GM12878 (cell line): Measurements from ENCODE around the gene COPE. TPM values are rescaled to one million over a fixed set of nuclear protein-coding genes. Genes with fewer than 3 reads are reported as not detected.
A peak's percentile ranks its signal among the peaks of the same experiment; 100 is the strongest.

ENCODE experiments used
- ATAC-seq: fragments of 200-7000 bp; cut with Tn5 transposase; 3 replicates; pipeline ENCODE4 v1.9.1; 2020; ENCODE audit warnings: mild to moderate bottlenecking, moderate library complexity
- BruUV-seq: library from RNA; stranded (reverse); fragments of 400-500 nt; replicated peaks from 2 replicates; lab custom pipeline; 2021; lab: Mats Ljungman, UMichigan
- CTCF ChIA-PET: fragments of 300-600 bp; sonication (Branson Sonifier 250); formaldehyde crosslinking; extraction: SDS; loops from one replicate; lab custom pipeline; 2021; ENCODE audit warnings: inconsistent platforms; lab: Yijun Ruan, JAX
- POLR2A ChIA-PET: fragments of 350-600 bp; formaldehyde crosslinking; extraction: SDS; loops from one replicate; lab custom pipeline; 2021; ENCODE audit warnings: inconsistent platforms; lab: Charles Lee
- RAD21 ChIA-PET: fragments of 300-600 bp; sonication (Branson Sonifier 250); formaldehyde crosslinking; loops from one replicate; lab custom pipeline; 2023; ENCODE audit warnings: antibody characterized with exemption; ENCODE audit not compliant: unreplicated experiment; lab: Charles Lee
- SMC1A ChIA-PET: fragments of 300-600 bp; sonication (Branson Sonifier 250); formaldehyde crosslinking; loops from one replicate; lab custom pipeline; 2023; ENCODE audit not compliant: unreplicated experiment, uncharacterized antibody; lab: Charles Lee
- DNase-seq: peaks from one replicate; pipeline ENCODE4 v3.0.0-alpha.2; 2011; ENCODE audit warnings: low read depth, low spot score
- FAIRE-seq: peaks from 3 replicates; lab custom pipeline; 2011; peaks lifted over from hg19 to GRCh38; lab: Jason Lieb, UNC
- H2AFZ ChIP-seq: 2 replicates; pipeline ENCODE4 v1.6.0; 2011; ENCODE audit warnings: low read depth, low read length, control low read depth; ENCODE audit not compliant: control insufficient read depth
- H3K27ac ChIP-seq: 2 replicates; pipeline ENCODE4 v1.5.1; 2011; ENCODE audit warnings: control low read depth; ENCODE audit not compliant: control insufficient read depth, insufficient read depth
- H3K27me3 ChIP-seq, 2 experiments: replicated peaks in 1 of 2; 2 replicates each; pipeline versions ENCODE4 v1.6.0 to v1.6.1; 2011; ENCODE audit warnings: low read length in 1 of 2; ENCODE audit not compliant: control insufficient read depth in 2 of 2, insufficient read depth in 2 of 2
- H3K36me3 ChIP-seq, 2 experiments: 2 replicates each; pipeline ENCODE4 v1.5.1; 2011; ENCODE audit warnings: low read length in 1 of 2; ENCODE audit not compliant: control insufficient read depth in 2 of 2, insufficient read depth in 2 of 2
- H3K4me1 ChIP-seq: 2 replicates; pipeline ENCODE4 v1.6.1; 2011; ENCODE audit warnings: mild to moderate bottlenecking, low read length, moderate library complexity, mixed read lengths; ENCODE audit not compliant: control insufficient read depth, insufficient read depth
- H3K4me2 ChIP-seq: 2 replicates; pipeline ENCODE4 v1.6.0; 2011; ENCODE audit warnings: control low read depth; ENCODE audit not compliant: control insufficient read depth, insufficient read depth
- H3K4me3 ChIP-seq: fragments of 200-600 bp; sonication (generic); 2 replicates; pipeline ENCODE4 v1.5.1; 2016
- H3K79me2 ChIP-seq: 2 replicates; pipeline ENCODE4 v1.6.0; 2011; ENCODE audit warnings: low read length; ENCODE audit not compliant: control insufficient read depth, insufficient read depth
- H3K9ac ChIP-seq: 2 replicates; pipeline ENCODE4 v1.8.0; 2011; ENCODE audit warnings: low read length, control low read depth, mixed read lengths; ENCODE audit not compliant: control insufficient read depth, insufficient read depth
- H3K9me3 ChIP-seq: replicated peaks from 3 replicates; pipeline ENCODE4 v1.5.1; 2011; ENCODE audit warnings: mild to moderate bottlenecking, low read length; ENCODE audit not compliant: control insufficient read depth, insufficient read depth
- H4K20me1 ChIP-seq: 2 replicates; pipeline ENCODE4 v1.6.0; 2011; ENCODE audit not compliant: control insufficient read depth, insufficient read depth
- MEF2A ChIP-seq: IDR thresholded peaks from 2 replicates; pipeline ENCODE4 v1.6.1; 2011; ENCODE audit warnings: low read depth, mild to moderate bottlenecking, low read length, moderate library complexity; ENCODE audit not compliant: insufficient read depth
- MYC ChIP-seq: IDR thresholded peaks from 2 replicates; pipeline ENCODE4 v1.6.1; 2011; ENCODE audit warnings: mild to moderate bottlenecking, low read length, moderate library complexity, inconsistent platforms; ENCODE audit not compliant: insufficient read depth, insufficient replicate concordance, insufficient read length, severe bottlenecking
- PAX5 ChIP-seq: IDR thresholded peaks from 2 replicates; pipeline ENCODE4 v1.6.1; 2011; ENCODE audit warnings: low read depth, low read length, borderline replicate concordance
- PML ChIP-seq: IDR thresholded peaks from 2 replicates; pipeline ENCODE4 v1.6.1; 2012; ENCODE audit warnings: low read length, inconsistent platforms
- POLR2A ChIP-seq: IDR thresholded peaks from 2 replicates; pipeline ENCODE4 v1.6.1; 2011; ENCODE audit warnings: low read depth, mild to moderate bottlenecking, low read length
- YY1 ChIP-seq: IDR thresholded peaks from 2 replicates; pipeline ENCODE4 v1.6.1; 2011; ENCODE audit warnings: low read depth, mild to moderate bottlenecking, low read length
- WGBS: methylation state at CpG from one replicate; pipeline ENCODE4 v1.1.6; 2016; ENCODE audit warnings: low lambda C conversion rate; ENCODE audit not compliant: insufficient replicate concordance, insufficient coverage; ENCODE audit errors: missing lambda C conversion rate; 5-methylcytosine and 5-hydroxymethylcytosine counted together
- in situ Hi-C: fragments of 300-500 bp; cut with MboI; formaldehyde crosslinking; loops from 9 replicates; pipeline ENCODE4 v1.14.3; 2018; ENCODE audit warnings: mixed read lengths
- intact Hi-C: fragments of 100-400 bp; cut with micrococcal nuclease; formaldehyde crosslinking; loops from one replicate; pipeline ENCODE4 v1.14.2; 2022; ENCODE audit not compliant: unreplicated experiment
- polyA plus RNA-seq, 11 experiments: library from polyadenylated mRNA; depleted of rRNA in 4 of 11; unstranded in 6 of 11; stranded (reverse) in 5 of 11; fragments of >200 nt; fragmentation: Nextera tagmentation in 4 of 11; fragmentation: Illumina TruSeq in 1 of 11; extraction: Ambion mirVana in 4 of 11; extraction: Trizol in 1 of 11; gene quantifications; 1 replicate in 1 of 11; 2 replicates in 10 of 11; pipeline versions ENCODE4 v1.2.1 to v1.2.3, GENCODE V29; 2011 to 2016; ENCODE audit warnings: inconsistent platforms in 2 of 11, missing spikeins in 2 of 11, low read depth in 1 of 11
- total RNA-seq, 4 experiments: library from RNA; depleted of rRNA in 3 of 4; stranded (reverse); fragments of >200 nt in 3 of 4; fragmentation: Illumina TruSeq in 1 of 4; extraction: Trizol in 1 of 4; gene quantifications; 2 replicates each; pipeline versions ENCODE4 v1.2.1 to v1.2.3, GENCODE V29; 2013 to 2021
- TF ChIP-seq, protein P1 (sequence below): IDR thresholded peaks from 2 replicates; pipeline ENCODE4 v1.6.1; 2011; ENCODE audit warnings: borderline replicate concordance, low read depth, mild to moderate bottlenecking, moderate library complexity, low read length; ENCODE audit not compliant: insufficient read depth, poor library complexity, severe bottlenecking

The COPE gene
- total and polyA plus RNA-seq, 10 of the 15 experiments (the other 5 are each of a cell fraction or from before 2014, with no cell fraction given) = 3.5 to 464 (median 222) TPM

GRCh38 chr19:18922228-18922985 is 3.2 kb upstream of the COPE start:
- intact Hi-C loops = no loop called here
- H4K20me1 ChIP-seq = no peaks in the 10 kb centered on the region
- SMC1A ChIA-PET = no interaction called here

GRCh38 chr19:18921593-18921992 is 2.4 kb upstream of the COPE start:
- CTCF ChIA-PET = no interaction called here

More at GRCh38 chr19:18922228-18922985, 3.2 kb upstream of the COPE start:
- ChIA-PET CTCF (no interaction called here), RAD21 (no interaction called here), POLR2A (no interaction called here)
- in situ Hi-C loops = no loop called here
- Histone ChIP-seq H2AFZ (no peak overlapping the region), H3K9ac (no peak overlapping the region), H3K9me3 (no peaks in the 10 kb centered on the region), H3K4me3 (no peak overlapping the region), H3K27ac (no peak overlapping the region), H3K36me3 (peaks cover 12 to 23% of the 10 kb centered on the region in 2 experiments; a peak in 3 of 4 replicates), H3K4me1 (peaks cover 8% of the 10 kb centered on the region), H3K79me2 (peaks cover 32% of the 10 kb centered on the region), H3K27me3 (no peaks in the 10 kb centered on the region), H3K4me2 (no peak overlapping the region)
- DNase-seq (no peak), FAIRE-seq (no peak), ATAC-seq (no peak)
- BruUV-seq = no TSS peak
- WGBS = 88% methylated on average over 29 of the region's 29 CpGs
- TF ChIP-seq, protein P1, sequence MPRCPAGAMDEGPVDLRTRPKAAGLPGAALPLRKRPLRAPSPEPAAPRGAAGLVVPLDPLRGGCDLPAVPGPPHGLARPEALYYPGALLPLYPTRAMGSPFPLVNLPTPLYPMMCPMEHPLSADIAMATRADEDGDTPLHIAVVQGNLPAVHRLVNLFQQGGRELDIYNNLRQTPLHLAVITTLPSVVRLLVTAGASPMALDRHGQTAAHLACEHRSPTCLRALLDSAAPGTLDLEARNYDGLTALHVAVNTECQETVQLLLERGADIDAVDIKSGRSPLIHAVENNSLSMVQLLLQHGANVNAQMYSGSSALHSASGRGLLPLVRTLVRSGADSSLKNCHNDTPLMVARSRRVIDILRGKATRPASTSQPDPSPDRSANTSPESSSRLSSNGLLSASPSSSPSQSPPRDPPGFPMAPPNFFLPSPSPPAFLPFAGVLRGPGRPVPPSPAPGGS = no peak
- TF ChIP-seq PAX5 (no peak), POLR2A (peak; percentile 27; the same call in 1 of the 2 replicates), YY1 (no peak)

More at GRCh38 chr19:18921593-18921992, 2.4 kb upstream of the COPE start:
- WGBS = 96% methylated on average over 17 of the region's 17 CpGs
- ChIA-PET POLR2A (no interaction called here), SMC1A (no interaction called here), RAD21 (no interaction called here)
- no peak overlapping the region for H3K9ac ChIP-seq
- H3K27me3 ChIP-seq = no peaks in the 10 kb centered on the region
- ATAC-seq (no peak), FAIRE-seq (no peak), DNase-seq (no peak)
- H3K9me3 ChIP-seq = no peaks in the 10 kb centered on the region
- intact Hi-C loops = no loop called here
- H3K4me2 ChIP-seq = no peak overlapping the region
- peaks cover 8% of the 10 kb centered on the region for H3K4me1 ChIP-seq
- peaks cover 12 to 23% of the 10 kb centered on the region in 2 experiments; a peak in 3 of 4 replicates for H3K36me3 ChIP-seq
- H4K20me1 ChIP-seq = no peaks in the 10 kb centered on the region
- H2AFZ ChIP-seq = no peak overlapping the region
- H3K79me2 ChIP-seq = peaks cover 38% of the 10 kb centered on the region
- H3K4me3 ChIP-seq = no peak overlapping the region
- no TSS peak for BruUV-seq
- TF ChIP-seq MEF2A = no peak
- TF ChIP-seq MYC = no peak
- TF ChIP-seq PML = no peak
- in situ Hi-C loops = no loop called here
- no peak overlapping the region for H3K27ac ChIP-seq
